Motor neuron (in vitro differentiated cells): ENCODE data around the gene POLDIP2. TPM values are rescaled to one million over a fixed set of nuclear protein-coding genes. Genes with fewer than 3 reads are reported as not detected.
A peak's percentile ranks its signal among the peaks of the same experiment; 100 is the strongest.

Source experiments
- ATAC-seq, 8 experiments: fragments of 200-7000 bp; cut with Tn5 transposase; replicated peaks in 6 of 8; 2 replicates each; pipeline ENCODE4 v1.8.0; 2021; ENCODE audit warnings: mild to moderate bottlenecking in 8 of 8, moderate library complexity in 8 of 8
- H3K27ac ChIP-seq, 2 donors: fragments of 250-450 bp; sonication (Bioruptor Pico); 2 replicates each; pipeline ENCODE4 v1.9.0; 2021; ENCODE audit warnings: antibody characterized with exemption in 2 of 2, mild to moderate bottlenecking in 2 of 2, moderate library complexity in 1 of 2
- H3K4me1 ChIP-seq, 2 donors: fragments of 250-450 bp; sonication (Bioruptor Pico); replicated peaks in 1 of 2; 2 replicates each; pipeline ENCODE4 v1.6.1; 2021; ENCODE audit warnings: antibody characterized with exemption in 2 of 2, mild to moderate bottlenecking in 2 of 2, moderate library complexity in 1 of 2
- H3K4me3 ChIP-seq, 5 donors: fragments of 250-450 bp; sonication (Bioruptor Pico); 2 replicates each; pipeline ENCODE4 v1.9.0; 2021; ENCODE audit warnings: antibody characterized with exemption in 5 of 5, mild to moderate bottlenecking in 5 of 5, moderate library complexity in 4 of 5
- WGBS, 10 experiments: fragments of 450-650 bp; shearing (Covaris generic); methylation state at CpG; one replicate each; pipeline ENCODE4 v1.0.0; 2022; 5-methylcytosine and 5-hydroxymethylcytosine counted together
- in situ Hi-C, 9 experiments: fragments of 400-800 bp; cut with MboI; loops; one replicate each; pipeline ENCODE4 v1.15.0; 2021; ENCODE audit warnings: low sequenced_read_pairs in 9 of 9, low pct_unique_long_range_greater_than_20kb in 2 of 9; ENCODE audit not compliant: unreplicated experiment in 9 of 9
- total RNA-seq, 8 experiments: library from RNA; unstranded; fragments of 300-600 nt; gene quantifications; 2 replicates each; pipeline versions ENCODE4 v1.2.3 to v1.2.4, GENCODE V29; 2022

POLDIP2 gene
- total RNA-seq, result 10 to 100 TPM; 34.5 to 97.9 (median 63.9) TPM

- in situ Hi-C loops, result no loop called here
- H3K27ac ChIP-seq, result peak within 1 kb of the TSS; percentile 76 to 92
- H3K4me1 ChIP-seq, result peaks cover 4 to 10% of the 10 kb centered on the region in 2 donors
- H3K4me3 ChIP-seq, result peak within 1 kb of the TSS; percentile 69 to 96 (median 79)
- WGBS, 10 experiments, result 1% methylated on average over 18 of the region's 80 CpGs; no CpG with 5 or more reads in 9 of the 10 experiments
- peak; percentile 97 to 99 (median 99) for ATAC-seq
Observed at GRCh38 chr17:28357061-28357900, at the start of gene POLDIP2. POLDIP2 (minus strand) TSS chr17:28357527; CDS start chr17:28357448, 79 bp downstream.

- in situ Hi-C loops, result no loop called here
- peak in 5 of 8 experiments; percentile 47 to 65 (median 62) for ATAC-seq
- peak overlapping the region in 1 of 2 donors; percentile 41 for H3K27ac ChIP-seq
- 27 to 70% (median 46%) methylated on average over 2 to 8 of the region's 9 CpGs; no CpG with 5 or more reads in 3 of the 10 experiments for WGBS, 10 experiments
- peaks cover 10 to 11% of the 10 kb centered on the region in 2 donors for H3K4me1 ChIP-seq
- H3K4me3 ChIP-seq, result peak overlapping the region; percentile 50 to 75 (median 65)
Observed at GRCh38 chr17:28406473-28406814, 49.1 kb upstream of the POLDIP2 start.

- H3K4me1 ChIP-seq, result peaks cover 10 to 11% of the 10 kb centered on the region in 2 donors
- in situ Hi-C loops, result no loop called here
- WGBS, 10 experiments, result 0 to 7% methylated on average over 1 to 3 of the region's 70 CpGs; no CpG with 5 or more reads in 8 of the 10 experiments
Observed at GRCh38 chr17:28405632-28406472, 48.5 kb upstream of the POLDIP2 start, which contains the start of gene SLC46A1. SLC46A1 (minus strand) TSS chr17:28406212; CDS start chr17:28406114, 98 bp downstream.

DNA sequence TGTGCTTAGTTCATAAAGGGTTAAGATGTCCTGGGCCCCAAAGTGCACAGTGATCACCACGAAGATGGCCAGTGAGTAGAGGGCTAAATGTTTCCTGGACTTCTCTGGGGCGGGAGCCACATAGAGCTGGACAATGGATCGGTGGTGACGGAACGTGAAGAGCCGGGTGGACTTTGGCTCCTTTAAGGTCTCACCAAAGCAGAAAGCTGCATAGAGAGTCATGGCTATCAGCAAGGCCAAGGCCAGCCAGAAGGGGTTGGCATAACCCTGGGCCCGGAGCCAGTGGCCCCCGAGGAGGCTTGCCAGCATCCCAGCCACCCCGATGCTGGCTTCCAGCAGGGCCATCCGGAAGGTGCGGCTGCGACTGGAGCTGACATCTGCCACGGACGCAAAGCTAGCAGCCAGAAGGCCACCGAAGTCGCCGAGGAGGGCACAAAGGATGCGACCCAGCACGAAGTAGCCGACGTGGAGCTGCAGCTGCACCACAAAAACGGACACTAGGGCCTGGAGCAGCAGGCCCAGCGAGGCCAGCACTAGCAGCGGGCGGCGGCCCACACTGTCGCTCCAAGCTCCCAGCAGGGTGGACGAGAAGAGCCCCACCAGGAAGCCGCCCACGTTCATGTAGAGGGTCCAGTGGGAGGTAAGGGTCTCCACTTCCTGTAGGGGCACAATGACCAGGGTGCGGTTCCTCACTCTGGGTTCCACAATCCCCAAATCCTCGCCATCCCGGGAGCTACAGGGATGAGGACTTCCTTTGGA is 47.7 kb upstream of the POLDIP2 start:
- Histone ChIP-seq H3K4me3 (peak overlapping the region; percentile 50 to 75 (median 65)), H3K27ac (peak overlapping the region; percentile 41 to 57), H3K4me1 (peaks cover 10 to 11% of the 10 kb centered on the region in 2 donors)
- 0 to 80% (median 50%) methylated on average over 1 to 8 of the region's 33 CpGs; no CpG with 5 or more reads in 5 of the 10 experiments for WGBS, 10 experiments
- ATAC-seq, result peak; percentile 5 to 56 (median 16)
- in situ Hi-C loops, result no loop called here

More at GRCh38 chr17:28405632-28406472, 48.5 kb upstream of the POLDIP2 start, which contains the start of gene SLC46A1:
- Histone ChIP-seq H3K27ac (peak within 1 kb of the TSS; percentile 41 to 57), H3K4me3 (peak within 1 kb of the TSS; percentile 50 to 75 (median 65))
- ATAC-seq, result peak; percentile 77 to 90 (median 88)

DNA sequence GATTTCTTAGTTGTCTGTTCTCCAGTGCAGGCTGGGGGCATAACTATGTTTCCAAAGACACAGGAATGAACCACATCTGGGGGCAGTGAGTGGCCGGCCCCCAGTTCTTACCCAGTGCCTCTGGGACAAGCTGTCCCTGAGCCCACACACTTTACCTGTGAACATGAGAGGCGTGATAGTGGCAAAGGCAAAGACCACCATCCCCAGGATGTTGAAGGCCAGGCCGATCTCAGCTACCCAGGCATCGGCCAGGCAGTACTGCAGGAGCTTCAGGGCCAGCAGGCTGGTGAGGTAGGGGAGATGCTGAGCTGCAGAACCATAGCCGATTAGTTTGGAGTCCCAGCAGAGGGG is 47.1 kb upstream of the POLDIP2 start:
- Histone ChIP-seq H3K27ac (no peak overlapping the region), H3K4me3 (no peak overlapping the region), H3K4me1 (peaks cover 10 to 11% of the 10 kb centered on the region in 2 donors)
- no peak for ATAC-seq
- 88 to 100% methylated on average over 1 of the region's 5 CpGs; no CpG with 5 or more reads in 8 of the 10 experiments for WGBS, 10 experiments
- in situ Hi-C loops, result no loop called here

DNA sequence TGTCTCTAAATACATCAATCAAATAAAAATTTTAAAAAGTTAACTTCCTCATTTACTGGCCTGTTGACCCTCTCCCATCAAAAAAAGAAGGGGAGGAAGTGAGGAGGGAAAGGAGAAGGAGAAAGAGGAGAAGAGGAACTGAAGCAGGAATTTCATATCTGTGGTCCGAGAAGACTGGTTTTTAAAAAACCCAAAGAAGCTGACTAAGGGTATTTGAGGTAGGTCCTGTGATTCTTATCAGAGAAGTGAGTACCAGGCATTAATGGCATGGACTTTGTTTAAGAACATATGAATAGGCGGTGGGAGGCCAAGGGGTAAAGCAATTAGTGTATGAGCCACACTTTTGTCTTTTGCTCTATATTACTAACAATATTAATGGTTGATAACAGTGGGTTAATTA is 46.7 kb upstream of the POLDIP2 start:
- 86 to 100% (median 95%) methylated on average over 1 to 2 of the region's 2 CpGs for WGBS, 10 experiments

DNA sequence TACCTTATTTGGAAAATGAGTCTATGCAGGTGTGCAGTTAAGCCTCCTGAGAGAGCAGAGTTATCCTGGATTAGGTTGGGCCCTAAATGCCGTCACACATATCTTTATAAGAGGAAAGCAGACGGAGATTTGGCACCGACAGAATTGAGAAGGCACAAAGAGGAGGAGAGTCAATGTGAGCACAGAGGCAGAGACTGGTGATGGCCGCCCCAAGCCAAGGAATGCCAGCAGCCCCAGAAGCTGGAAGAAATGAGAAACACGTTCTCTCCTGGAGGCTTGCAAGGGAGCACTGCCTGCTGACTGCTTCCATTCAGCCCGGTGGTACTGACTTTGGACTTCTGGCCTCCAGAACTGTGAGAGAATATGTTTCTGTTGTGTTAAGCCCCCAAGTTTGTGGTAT is 45.5 kb upstream of the POLDIP2 start:
- in situ Hi-C loops, result no loop called here

More for the DNA sequence above, 46.7 kb upstream of the POLDIP2 start:
- H3K27ac ChIP-seq, result no peak overlapping the region
- in situ Hi-C loops, result no loop called here
- no peak overlapping the region for H3K4me3 ChIP-seq
- no peak for ATAC-seq
- peaks cover 10 to 11% of the 10 kb centered on the region in 2 donors for H3K4me1 ChIP-seq

DNA sequence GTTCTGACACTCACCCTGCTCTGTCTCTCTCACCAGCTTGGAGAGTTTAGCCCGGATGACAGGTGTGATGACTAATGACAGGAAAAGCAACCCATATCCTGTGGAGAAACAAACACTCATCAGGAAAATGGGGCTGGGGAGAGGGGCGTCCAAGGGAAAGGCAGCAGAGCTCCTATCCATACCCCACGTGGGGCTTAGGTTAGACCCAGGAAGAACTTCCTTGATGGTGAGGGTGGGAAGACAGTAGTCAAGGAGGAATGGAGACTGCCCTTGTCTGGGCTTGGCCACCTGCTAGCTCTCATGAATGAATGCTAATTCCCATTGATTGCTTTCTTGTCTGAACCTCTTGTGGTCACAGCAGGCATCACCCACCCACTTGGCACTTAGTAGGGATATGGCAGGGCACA is 44.9 kb upstream of the POLDIP2 start:
- in situ Hi-C loops, result no loop called here
- 0 to 92% (median 80%) methylated on average over 1 to 3 of the region's 3 CpGs; no CpG with 5 or more reads in 5 of the 10 experiments for WGBS, 10 experiments
- no peak for ATAC-seq
- H3K27ac ChIP-seq, result no peak overlapping the region
- no peak overlapping the region for H3K4me3 ChIP-seq
- peaks cover 9 to 10% of the 10 kb centered on the region in 2 donors for H3K4me1 ChIP-seq

More for the DNA sequence above, 45.5 kb upstream of the POLDIP2 start:
- Histone ChIP-seq H3K4me1 (peaks cover 10 to 13% of the 10 kb centered on the region in 2 donors), H3K27ac (no peak overlapping the region), H3K4me3 (no peak overlapping the region)
- ATAC-seq, result no peak
- 80 to 100% (median 91%) methylated on average over 1 to 5 of the region's 6 CpGs; no CpG with 5 or more reads in 2 of the 10 experiments for WGBS, 10 experiments

DNA sequence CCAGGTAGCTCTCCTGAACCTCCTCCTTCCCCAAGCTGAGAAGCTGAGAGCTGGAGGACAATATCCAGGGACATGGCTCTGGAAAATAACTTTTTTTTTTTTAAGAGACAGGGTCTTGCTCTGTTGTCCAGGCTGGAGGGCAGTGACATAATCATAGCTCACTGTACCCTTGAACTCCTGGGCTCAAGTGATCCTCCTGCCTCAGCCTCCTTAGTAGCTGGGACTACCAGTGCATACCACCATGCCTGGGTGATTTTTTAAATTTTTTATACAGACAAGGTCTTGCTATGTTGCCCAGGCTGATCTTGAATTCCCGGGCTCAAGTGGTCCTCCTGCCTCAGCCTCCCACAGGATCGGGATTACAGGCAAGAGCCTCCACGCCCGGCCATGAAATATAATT is 42.5 kb upstream of the POLDIP2 start:
- no peak overlapping the region for H3K4me3 ChIP-seq
- in situ Hi-C loops, result loop anchor here in 1 of 9 experiments (25.0 kb wide), 1 partner anchor 87 kb away; no protein-coding TSS in a partner anchor
- H3K4me1 ChIP-seq, result peaks cover 3 to 7% of the 10 kb centered on the region in 2 donors
- H3K27ac ChIP-seq, result no peak overlapping the region
- 88 to 100% (median 96%) methylated on average over 1 to 4 of the region's 4 CpGs; no CpG with 5 or more reads in 3 of the 10 experiments for WGBS, 10 experiments
- no peak for ATAC-seq

DNA sequence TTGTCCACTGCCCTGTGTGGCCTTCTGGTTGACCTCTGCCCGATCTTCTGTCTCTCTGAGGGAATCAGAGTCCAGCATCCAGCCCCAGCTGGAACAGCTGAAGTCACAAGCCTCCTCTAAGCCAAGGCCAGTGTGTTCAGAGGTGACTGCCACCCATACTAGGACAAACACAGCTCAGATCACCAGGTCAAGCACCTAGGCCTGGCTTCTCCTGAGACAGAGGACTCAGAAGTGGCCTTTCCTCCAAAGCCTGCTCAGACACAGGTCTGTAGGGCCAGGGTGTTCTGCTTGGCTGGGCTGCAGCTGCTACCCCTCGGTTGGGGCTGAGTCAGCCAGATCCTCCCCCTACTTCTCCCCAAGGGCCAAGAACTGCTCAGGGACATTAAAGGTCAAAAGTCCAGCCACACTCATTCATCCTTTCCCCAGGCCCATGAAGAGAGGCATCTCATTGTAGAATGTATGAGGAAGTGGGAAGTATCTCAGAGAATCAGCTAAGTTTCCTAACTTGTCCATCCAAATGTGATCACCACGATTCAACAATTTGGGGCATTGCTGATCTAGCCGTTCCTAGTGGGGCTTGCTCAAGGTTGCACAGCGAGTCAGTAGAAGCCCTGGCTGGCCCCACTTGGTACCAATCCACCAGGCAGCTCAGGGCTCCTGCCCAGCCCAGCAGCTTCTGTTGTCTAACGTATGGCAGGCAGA is 41.1 kb upstream of the POLDIP2 start:
- ATAC-seq, result peak in 4 of 8 experiments; percentile 23 to 54 (median 51)
- WGBS, 10 experiments, result 0 to 100% (median 83%) methylated on average over 1 to 4 of the region's 6 CpGs; no CpG with 5 or more reads in 3 of the 10 experiments
- H3K4me3 ChIP-seq, result no peak overlapping the region
- in situ Hi-C loops, result loop anchor here in 1 of 9 experiments (25.0 kb wide), 1 partner anchor 89 kb away; no protein-coding TSS in a partner anchor
- H3K4me1 ChIP-seq, result peaks cover 0 to 3% of the 10 kb centered on the region in 2 donors
- H3K27ac ChIP-seq, result peak overlapping the region in 1 of 2 donors; percentile 67

DNA sequence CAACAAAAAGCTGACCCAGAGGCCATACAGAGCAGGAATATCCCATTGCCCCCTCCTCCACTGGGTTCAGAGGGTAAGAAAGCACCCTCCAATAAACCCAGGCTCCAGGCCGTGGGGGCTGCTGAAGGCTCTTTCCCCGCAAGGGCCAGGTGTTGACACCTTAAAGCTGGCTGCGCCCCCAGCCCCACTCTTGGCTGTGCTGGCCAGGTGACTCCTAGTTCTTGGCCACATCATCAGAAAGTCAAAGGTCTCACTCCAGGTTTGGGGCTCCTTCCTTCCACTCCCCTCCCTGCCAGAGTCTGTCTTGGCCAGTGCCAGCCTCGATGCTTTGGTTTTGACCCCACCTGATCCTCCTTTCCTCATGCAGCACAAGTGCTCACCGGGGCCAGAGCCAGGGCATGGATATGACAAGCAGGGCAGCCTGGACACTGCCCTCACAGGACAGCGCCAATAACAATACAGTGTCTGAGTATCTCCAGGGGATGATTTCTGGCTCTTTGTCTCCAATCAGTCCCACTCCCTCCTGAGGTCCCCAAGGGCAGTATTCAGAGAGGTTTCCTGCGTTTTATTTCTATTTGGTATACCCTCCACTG is 40.5 kb upstream of the POLDIP2 start:
- ATAC-seq, result peak in 4 of 8 experiments; percentile 8 to 24 (median 20)
- WGBS, 10 experiments, result 40 to 100% (median 57%) methylated on average over 1 to 4 of the region's 7 CpGs; no CpG with 5 or more reads in 4 of the 10 experiments
- in situ Hi-C loops, result loop anchor here in 1 of 9 experiments (25.0 kb wide), 1 partner anchor 90 kb away; no protein-coding TSS in a partner anchor
- Histone ChIP-seq H3K4me1 (peaks cover 0 to 3% of the 10 kb centered on the region in 2 donors), H3K4me3 (no peak overlapping the region), H3K27ac (peak overlapping the region in 1 of 2 donors; percentile 67)
